Activated CD4-positive, alpha-beta T cell treated with anti-CD3 and anti-CD28 coated beads, Interleukin-2, amount 50 U/mL, for 1 hour (primary cell): ENCODE data around the gene PIP4K2C.

ENCODE experiments used
- DNase-seq: peaks from one replicate; pipeline ENCODE4 v3.0.0-alpha.2; 2020

Gene PIP4K2C

GRCh38 chr12:57590864-57591781 is at the start of gene PIP4K2C:
Gene PIP4K2C (plus strand): TSS chr12:57591192. CDS start chr12:57591290, 98 bp downstream.
- DNase-seq = peak; percentile 65

GRCh38 chr12:57541717-57542116 is 49.3 kb upstream of the PIP4K2C start:
- DNase-seq = no peak

DNA sequence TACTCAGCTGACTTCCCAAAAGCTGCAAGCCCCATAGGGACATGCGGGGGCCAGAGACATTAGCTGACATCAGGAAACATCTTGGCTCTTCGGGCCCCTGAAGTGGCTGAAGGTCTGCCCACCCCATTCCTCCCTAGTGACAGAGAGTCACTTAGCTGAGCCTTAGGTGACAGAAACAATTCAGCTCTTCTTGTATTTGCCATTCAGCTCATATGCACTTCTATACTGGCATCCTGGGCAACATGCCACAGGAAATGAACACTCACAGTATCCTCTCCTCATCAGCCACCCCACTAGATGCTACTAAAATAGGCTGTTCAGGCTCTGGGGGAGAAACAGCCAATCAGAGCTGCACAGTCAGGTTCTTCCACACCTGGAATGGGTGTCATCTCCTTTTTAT is 47.4 kb upstream of the PIP4K2C start:
- DNase-seq = no peak

DNA sequence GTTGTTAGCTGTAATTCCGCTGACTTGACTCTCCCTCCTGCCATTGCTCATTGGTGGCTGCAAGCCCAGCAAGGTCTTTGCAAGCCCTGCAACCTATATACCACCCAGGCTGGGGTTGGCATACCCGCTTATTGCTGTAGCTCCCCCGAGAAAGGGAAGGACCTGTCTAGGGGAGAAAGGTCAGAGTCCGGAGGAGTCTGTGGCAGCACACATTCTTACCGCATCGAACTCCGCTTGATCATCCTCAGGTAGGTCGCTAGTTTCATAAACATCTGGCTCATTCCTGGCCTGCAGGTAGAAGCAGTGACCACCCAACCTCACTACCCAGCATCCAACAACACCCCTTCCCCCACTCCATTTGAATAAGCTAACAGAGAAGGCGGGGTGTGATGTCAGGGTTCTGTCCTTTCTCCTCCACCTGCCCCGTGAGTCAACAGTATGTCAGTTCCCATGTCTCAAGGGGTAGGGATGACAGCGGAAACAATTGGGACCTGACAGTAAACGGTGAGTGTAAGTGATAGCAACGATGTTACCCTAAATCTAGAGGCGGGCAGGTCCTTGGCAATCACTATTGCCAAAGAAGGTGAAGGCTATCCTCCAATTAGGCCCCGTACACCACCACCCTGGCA is 45.1 kb upstream of the PIP4K2C start:
- no peak for DNase-seq

DNA sequence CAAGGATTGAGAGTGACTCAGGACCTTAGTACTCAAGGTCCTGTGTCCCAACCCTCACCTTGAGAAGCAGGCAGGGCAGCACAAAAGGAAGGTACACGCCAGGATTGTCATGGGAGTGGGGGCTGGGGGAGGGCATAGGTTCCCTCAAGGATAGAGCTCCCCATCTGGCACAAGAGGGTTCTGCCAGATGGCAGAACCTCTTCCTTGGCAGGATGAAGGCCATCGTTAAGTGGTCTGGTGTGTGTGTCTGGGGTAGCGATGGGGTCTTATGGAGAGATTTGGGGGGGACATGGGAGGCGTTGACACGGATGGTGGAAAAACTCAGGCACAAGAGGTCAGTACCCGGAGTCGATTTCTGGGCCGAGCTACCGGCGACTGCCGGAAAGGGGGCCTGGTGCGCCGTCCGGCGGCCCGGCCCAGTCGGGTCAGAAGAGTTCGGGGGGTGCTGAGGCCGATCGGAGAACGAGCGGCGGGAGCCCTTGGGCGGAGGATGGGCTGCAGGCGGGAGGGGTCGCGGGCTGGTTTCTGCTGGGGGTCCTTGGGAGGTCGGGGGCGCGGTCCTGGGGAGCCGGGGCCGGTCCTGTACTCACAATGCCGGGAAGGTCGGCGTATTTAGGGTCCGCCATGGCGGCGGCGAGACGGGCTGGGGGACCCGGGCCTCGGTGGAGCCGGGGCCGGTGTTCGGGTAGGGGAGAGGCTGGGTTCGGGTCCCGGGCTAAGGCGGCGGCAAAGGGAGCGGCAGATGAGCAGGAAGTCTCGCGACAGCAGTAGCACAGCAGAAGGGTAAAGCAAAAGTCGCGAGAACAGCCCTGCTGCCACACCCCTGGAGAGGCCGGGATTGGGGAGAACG is 44.3 kb upstream of the PIP4K2C start, which contains the start of gene DCTN2:
Gene DCTN2 (minus strand): TSS at position 755 of the 850 bp plus-strand sequence. CDS start 129 bp downstream, at position 626.
- DNase-seq = peak; percentile 88

- no peak for DNase-seq
These were observed 43.5 kb upstream of the PIP4K2C start for GRCh38 chr12:57547288-57548012.

- no peak for DNase-seq
These were observed 43.0 kb upstream of the PIP4K2C start for GRCh38 chr12:57548013-57548315.

- no peak for DNase-seq
These were observed 42.5 kb upstream of the PIP4K2C start for GRCh38 chr12:57548488-57548887.

DNA sequence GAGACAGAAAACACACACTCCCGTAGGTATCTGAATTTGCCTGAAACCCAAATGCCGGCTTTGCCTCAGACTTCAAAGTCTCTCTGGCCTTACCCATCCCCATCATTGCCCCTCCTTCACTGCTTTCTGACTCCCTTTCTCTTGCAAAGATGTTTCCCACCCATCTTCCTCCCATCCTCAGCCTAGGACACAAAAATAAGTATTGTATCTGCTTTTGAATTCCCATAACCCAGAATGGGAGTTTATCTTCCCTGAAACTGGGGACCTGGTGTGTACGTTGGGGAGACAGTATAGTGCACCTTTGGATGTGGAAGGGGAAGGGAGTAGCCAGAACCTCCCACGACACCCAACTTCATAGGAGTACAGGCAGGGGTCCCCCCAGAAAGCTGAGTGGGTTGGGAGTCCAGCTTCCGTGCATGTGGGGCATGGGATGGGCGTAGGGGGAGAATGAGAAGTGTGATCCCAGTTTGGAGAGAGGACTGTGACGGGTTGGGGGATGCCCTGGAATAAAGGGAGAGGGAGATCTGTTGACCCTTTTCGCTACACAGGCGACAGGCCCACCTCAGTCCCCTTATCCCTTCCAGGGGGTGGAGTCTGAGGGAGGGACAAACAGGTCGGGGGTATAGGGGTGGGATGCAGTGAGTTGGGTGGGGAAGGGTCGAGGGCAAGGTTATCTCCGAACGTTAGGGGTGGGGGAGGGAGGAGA is 41.6 kb upstream of the PIP4K2C start:
- DNase-seq = no peak

- DNase-seq = peak; percentile 41
These were observed 40.9 kb upstream of the PIP4K2C start, which contains the start of gene KIF5A for GRCh38 chr12:57549909-57550640. Gene KIF5A (plus strand): TSS chr12:57550044. CDS start chr12:57550272, 228 bp downstream.

- DNase-seq = no peak
These were observed 40.1 kb upstream of the PIP4K2C start for GRCh38 chr12:57550641-57551549.

DNA sequence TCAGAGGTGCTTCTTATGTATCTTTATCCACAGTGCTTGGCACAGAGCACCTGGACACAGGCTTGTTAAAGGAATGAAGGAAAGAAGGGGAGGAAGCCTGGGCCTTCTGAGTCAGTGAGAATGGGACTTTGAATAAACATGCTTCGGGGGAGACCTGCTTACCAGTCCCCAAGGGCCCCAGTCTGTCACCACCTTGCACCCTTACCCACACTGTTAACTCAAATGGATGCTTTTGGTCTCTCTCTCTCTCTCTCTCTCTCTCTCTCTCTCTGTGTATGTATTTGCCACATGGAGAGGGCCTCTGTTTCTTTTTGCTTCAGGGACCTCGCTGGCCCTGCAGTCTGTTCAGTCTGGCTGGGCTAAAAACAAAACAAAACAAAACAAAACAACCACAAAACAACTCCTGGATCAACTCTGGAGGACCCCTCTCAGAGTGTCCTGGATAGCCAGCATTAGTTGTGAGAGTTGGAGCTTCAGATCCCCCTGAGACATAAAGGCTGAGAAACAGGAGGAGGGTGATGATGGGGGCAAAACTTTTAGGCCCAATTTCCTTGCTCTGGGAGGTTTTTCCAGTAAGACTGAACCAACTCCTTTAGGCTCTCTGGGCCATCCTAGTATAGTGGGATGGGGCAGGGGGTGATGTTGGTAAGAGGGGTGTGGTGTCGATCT is 39.2 kb upstream of the PIP4K2C start:
- DNase-seq = no peak

GRCh38 chr12:57552306-57552651 is 38.7 kb upstream of the PIP4K2C start:
- no peak for DNase-seq

GRCh38 chr12:57552835-57553313 is 38.1 kb upstream of the PIP4K2C start:
- no peak for DNase-seq

- DNase-seq = no peak
These were observed 37.4 kb upstream of the PIP4K2C start for GRCh38 chr12:57553343-57554202.

GRCh38 chr12:57554453-57554852 is 36.5 kb upstream of the PIP4K2C start:
- DNase-seq = no peak

- DNase-seq = no peak
These were observed 36.1 kb upstream of the PIP4K2C start for GRCh38 chr12:57554897-57555296.

DNA sequence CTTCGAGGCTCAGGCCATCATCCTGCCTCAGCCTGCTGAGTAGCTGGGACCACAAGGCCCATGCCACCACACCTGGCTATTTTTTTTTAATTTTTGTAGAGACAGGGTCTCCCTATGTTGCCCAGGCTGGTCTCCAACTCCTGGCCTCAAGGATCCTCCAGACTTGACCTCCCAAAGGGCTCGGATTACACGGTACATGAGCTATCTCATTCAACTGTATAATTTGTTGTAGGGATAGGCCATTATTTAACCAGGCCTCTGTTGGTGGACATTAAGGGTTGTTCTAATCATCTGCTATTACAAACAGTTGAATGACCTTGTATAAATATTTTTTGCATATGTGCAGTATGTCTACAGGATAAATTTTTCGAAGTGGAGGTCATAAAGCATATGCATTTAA is 32.1 kb upstream of the PIP4K2C start:
- no peak for DNase-seq
